Raji (cell line): ENCODE results near the gene BCLAF3.

Experiments used
- POLR2A ChIP-seq: IDR thresholded peaks from 2 replicates; pipeline ENCODE4 v1.6.1; 2011; ENCODE audit warnings: low read depth, low read length, control low read depth; ENCODE audit not compliant: insufficient read depth

Gene BCLAF3

DNA sequence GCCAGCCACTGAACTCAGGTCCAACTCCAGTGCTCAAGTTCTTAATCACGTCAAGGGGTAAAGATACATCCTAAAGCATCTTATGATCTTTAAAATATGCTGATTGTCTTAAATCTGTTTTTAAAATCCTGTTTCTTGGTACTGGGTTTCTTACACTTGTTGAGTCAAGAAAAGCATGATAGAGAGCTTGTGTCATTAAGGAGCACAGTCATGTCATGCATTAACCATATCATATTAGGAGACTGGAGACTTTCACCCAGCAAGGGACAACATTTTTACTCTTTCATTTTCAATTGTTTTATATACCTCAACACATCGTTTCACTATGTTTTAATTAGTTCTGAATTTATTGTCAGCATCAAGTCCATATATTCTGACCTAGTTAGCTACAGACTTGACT is 41.5 kb downstream of the BCLAF3 start:
- no peak for TF ChIP-seq POLR2A

DNA sequence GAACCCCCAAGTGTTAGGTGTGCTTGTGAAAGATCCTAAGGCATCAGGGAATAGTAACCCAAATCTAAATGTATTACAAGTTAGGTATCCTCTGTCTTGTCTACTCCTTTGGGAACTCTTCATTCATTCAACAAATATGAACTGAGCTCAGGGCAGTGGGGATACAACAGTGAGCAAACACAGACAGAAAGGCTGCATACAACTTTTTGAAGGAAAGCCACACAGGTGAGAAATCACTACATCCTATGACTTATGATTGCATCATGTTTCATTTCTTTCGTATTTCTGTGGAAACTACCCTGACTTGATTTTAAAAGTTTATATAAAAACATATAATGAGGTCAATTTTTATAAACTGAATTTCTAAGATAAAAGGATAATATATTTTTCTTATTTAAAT is 43.2 kb downstream of the BCLAF3 start:
- TF ChIP-seq POLR2A: no peak
